HepG2 (cell line): ENCODE measurements around the gene NDRG2. TPM values are rescaled to one million over a fixed set of nuclear protein-coding genes. Genes with fewer than 3 reads are reported as not detected.
A peak's percentile ranks its signal among the peaks of the same experiment; 100 is the strongest.

Experiments
- AGO1 ChIP-seq: fragments of 200-400 bp; formaldehyde crosslinking; IDR thresholded peaks from 2 replicates; pipeline ENCODE4 v1.6.1; 2017; ENCODE audit warnings: mild to moderate bottlenecking, low read depth, low read length, moderate library complexity; ENCODE audit not compliant: poor library complexity, severe bottlenecking
- ARNTL ChIP-seq: sonication (generic); formaldehyde crosslinking; IDR thresholded peaks from 2 replicates; pipeline ENCODE4 v1.4.0; 2020; ENCODE audit warnings: mild to moderate bottlenecking, missing genetic modification reagents
- BCL6 ChIP-seq: IDR thresholded peaks from 2 replicates; pipeline ENCODE4 v1.6.1; 2016; ENCODE audit warnings: missing genetic modification reagents, missing compliant biosample characterization
- ETV5 ChIP-seq: IDR thresholded peaks from 2 replicates; pipeline ENCODE4 v1.6.1; 2018; ENCODE audit warnings: missing biosample characterization, missing genetic modification reagents, inconsistent platforms, borderline replicate concordance
- ETV6 ChIP-seq: sonication (generic); formaldehyde crosslinking; conservative IDR thresholded peaks from 2 replicates; pipeline ENCODE4 v1.4.0; 2020; ENCODE audit warnings: missing genetic modification reagents
- FOXP1 ChIP-seq, 2 experiments: fragments of 450-650 bp in 1 of 2; IDR thresholded peaks; 2 replicates each; pipeline ENCODE4 v1.6.1; 2017 to 2018; ENCODE audit warnings: antibody characterized with exemption in 1 of 2
- KMT2A ChIP-seq: sonication (generic); formaldehyde crosslinking; IDR thresholded peaks from 2 replicates; pipeline ENCODE4 v1.4.0; 2020; ENCODE audit warnings: missing genetic modification reagents
- KMT2B ChIP-seq: IDR thresholded peaks from 2 replicates; pipeline ENCODE4 v1.6.1; 2016; ENCODE audit warnings: missing genetic modification reagents, missing compliant biosample characterization
- SOX13 ChIP-seq, 3 experiments: fragments of 450-650 bp in 1 of 3; sonication (generic) in 1 of 3; formaldehyde crosslinking in 1 of 3; IDR thresholded peaks in 2 of 3; conservative IDR thresholded peaks in 1 of 3; 2 replicates each; pipeline versions ENCODE4 v1.5.0 to v1.6.1; 2016 to 2020; ENCODE audit warnings: antibody characterized with exemption in 1 of 3, mild to moderate bottlenecking in 1 of 3, missing compliant biosample characterization in 1 of 3, missing genetic modification reagents in 1 of 3, moderate library complexity in 1 of 3
- ZNF598 ChIP-seq: sonication (generic); formaldehyde crosslinking; IDR thresholded peaks from 2 replicates; pipeline ENCODE4 v1.5.1; 2020; ENCODE audit warnings: mild to moderate bottlenecking, missing genetic modification reagents, borderline replicate concordance
- ZNF713 ChIP-seq: sonication (generic); formaldehyde crosslinking; IDR thresholded peaks from 2 replicates; pipeline ENCODE4 v1.4.0; 2020; ENCODE audit warnings: mild to moderate bottlenecking, missing genetic modification reagents
- ZSCAN29 ChIP-seq: sonication (generic); formaldehyde crosslinking; conservative IDR thresholded peaks from 2 replicates; pipeline ENCODE4 v1.4.0; 2020; ENCODE audit warnings: mild to moderate bottlenecking, missing genetic modification reagents
- polyA plus RNA-seq, 8 experiments: library from polyadenylated mRNA; depleted of rRNA in 3 of 8; stranded (reverse) in 7 of 8; unstranded in 1 of 8; fragments of >200 nt; fragmentation: Illumina TruSeq in 4 of 8; extraction: Trizol in 4 of 8; gene quantifications; 2 replicates each; pipeline versions ENCODE4 v1.2.1 to v1.2.3, GENCODE V29; 2011 to 2016; ENCODE audit warnings: low read depth in 4 of 8, missing spikeins in 1 of 8, mixed read lengths in 1 of 8; ENCODE audit not compliant: insufficient read depth in 1 of 8
- total RNA-seq, 5 experiments: library from RNA; depleted of rRNA; stranded (reverse); fragments of >200 nt; fragmentation: Illumina TruSeq; extraction: Trizol; gene quantifications; 2 replicates each; pipeline ENCODE4 v1.2.3, GENCODE V29; 2016; ENCODE audit warnings: low read depth in 1 of 5
- TF ChIP-seq, protein P1 (sequence below): sonication (generic); formaldehyde crosslinking; IDR thresholded peaks from 2 replicates; pipeline ENCODE4 v1.4.0; 2020; ENCODE audit warnings: missing genetic modification reagents, borderline replicate concordance
- TF ChIP-seq, protein P2 (sequence below): sonication (generic); formaldehyde crosslinking; IDR thresholded peaks from 2 replicates; pipeline ENCODE4 v1.5.1; 2020; ENCODE audit warnings: mild to moderate bottlenecking, moderate library complexity, missing genetic modification reagents
- TF ChIP-seq, protein P3 (sequence below): IDR thresholded peaks from 2 replicates; pipeline ENCODE4 v1.4.0; 2020; ENCODE audit warnings: mild to moderate bottlenecking, missing genetic modification reagents
- TF ChIP-seq, protein P4 (sequence below): sonication (generic); formaldehyde crosslinking; IDR thresholded peaks from 2 replicates; pipeline ENCODE4 v1.5.0; 2020; ENCODE audit warnings: mild to moderate bottlenecking, missing genetic modification reagents, moderate library complexity

NDRG2 gene
- total and polyA plus RNA-seq, 2 of the 13 experiments (the other 11 are each of a cell fraction or from before 2014, with no cell fraction given) = 27.2 to 189 TPM

DNA sequence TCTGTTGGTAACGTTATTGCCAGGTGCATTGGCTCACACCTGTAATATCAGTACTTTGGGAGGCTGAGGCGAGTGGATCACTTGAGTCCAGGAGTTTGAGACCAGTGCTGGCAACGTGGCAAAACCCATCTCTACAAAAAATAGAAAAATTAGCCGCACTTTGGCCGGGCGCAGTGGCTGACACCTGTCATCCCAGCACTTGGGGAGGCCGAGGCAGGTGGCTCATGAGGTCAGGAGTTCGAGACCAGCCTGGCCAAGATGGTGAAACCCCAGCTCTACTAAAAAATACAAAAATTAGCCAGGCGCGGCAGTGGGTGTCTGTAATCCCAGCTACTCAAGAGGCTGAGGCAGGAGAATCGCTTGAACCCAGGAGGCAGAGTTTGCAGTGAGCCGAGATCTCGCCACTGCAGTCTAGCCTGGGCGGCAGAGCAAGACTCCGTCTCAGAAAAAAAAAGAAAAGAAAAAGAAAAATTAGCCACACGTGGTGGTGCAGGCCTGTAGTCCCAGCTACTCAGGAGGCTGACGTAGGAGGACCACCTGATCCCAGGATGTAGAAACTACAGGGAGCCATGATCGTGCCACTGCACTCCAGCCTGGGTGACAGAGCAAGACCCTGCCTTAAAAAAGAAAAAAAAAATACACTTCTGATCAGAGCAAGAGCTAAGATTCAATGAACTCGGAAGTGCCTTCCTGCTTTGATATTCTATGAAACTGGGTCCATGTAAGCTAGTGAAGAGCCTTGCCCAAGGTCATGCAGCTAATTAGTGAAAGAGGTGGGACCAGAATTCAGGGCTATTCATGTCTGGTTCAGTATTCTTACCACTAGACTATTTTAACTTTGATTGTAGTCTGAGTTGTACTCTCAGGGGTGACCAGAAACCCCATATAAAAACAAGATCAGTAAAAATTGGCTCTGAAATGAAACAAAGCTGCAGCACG lies 28.6 kb upstream of the NDRG2 start (continued):
- TF ChIP-seq, protein P1, sequence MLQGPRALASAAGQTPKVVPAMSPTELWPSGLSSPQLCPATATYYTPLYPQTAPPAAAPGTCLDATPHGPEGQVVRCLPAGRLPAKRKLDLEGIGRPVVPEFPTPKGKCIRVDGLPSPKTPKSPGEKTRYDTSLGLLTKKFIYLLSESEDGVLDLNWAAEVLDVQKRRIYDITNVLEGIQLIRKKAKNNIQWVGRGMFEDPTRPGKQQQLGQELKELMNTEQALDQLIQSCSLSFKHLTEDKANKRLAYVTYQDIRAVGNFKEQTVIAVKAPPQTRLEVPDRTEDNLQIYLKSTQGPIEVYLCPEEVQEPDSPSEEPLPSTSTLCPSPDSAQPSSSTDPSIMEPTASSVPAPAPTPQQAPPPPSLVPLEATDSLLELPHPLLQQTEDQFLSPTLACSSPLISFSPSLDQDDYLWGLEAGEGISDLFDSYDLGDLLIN = no peak
- TF ChIP-seq AGO1 (no peak), ZSCAN29 (CRISPR knock-in tag) (no peak), ETV6 (CRISPR knock-in tag) (no peak), KMT2A (CRISPR knock-in tag) (no peak), ETV5 (CRISPR knock-in tag) (peak; percentile 25; the same call in 1 of the 2 replicates), KMT2B (CRISPR knock-in tag) (no peak), FOXP1 (IDR thresholded peaks at IDR 0.05) (no peak), FOXP1 (CRISPR knock-in tag; IDR thresholded peaks at IDR 0.05) (no peak), ZNF598 (CRISPR knock-in tag) (peak; percentile 57; the same call in 1 of the 2 replicates), ARNTL (CRISPR knock-in tag) (0 out of 2 replicates have a peak, but pooled peaks have one; percentile 44), BCL6 (CRISPR knock-in tag) (0 out of 2 replicates have a peak, but pooled peaks have one; percentile 12), ZNF713 (no peak), SOX13 (IDR thresholded peaks at IDR 0.05) (no peak), SOX13 (CRISPR knock-in tag; conservative IDR thresholded peaks at IDR 0.05 in 1 of 2, IDR thresholded peaks at IDR 0.05 in 1 of 2) (peak in 1 of 2 experiments; percentile 16; a peak in 1 of 4 replicates)
- TF ChIP-seq, protein P2, sequence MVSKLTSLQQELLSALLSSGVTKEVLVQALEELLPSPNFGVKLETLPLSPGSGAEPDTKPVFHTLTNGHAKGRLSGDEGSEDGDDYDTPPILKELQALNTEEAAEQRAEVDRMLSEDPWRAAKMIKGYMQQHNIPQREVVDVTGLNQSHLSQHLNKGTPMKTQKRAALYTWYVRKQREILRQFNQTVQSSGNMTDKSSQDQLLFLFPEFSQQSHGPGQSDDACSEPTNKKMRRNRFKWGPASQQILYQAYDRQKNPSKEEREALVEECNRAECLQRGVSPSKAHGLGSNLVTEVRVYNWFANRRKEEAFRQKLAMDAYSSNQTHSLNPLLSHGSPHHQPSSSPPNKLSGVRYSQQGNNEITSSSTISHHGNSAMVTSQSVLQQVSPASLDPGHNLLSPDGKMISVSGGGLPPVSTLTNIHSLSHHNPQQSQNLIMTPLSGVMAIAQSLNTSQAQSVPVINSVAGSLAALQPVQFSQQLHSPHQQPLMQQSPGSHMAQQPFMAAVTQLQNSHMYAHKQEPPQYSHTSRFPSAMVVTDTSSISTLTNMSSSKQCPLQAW (CRISPR knock-in tag) = 0 out of 2 replicates have a peak, but pooled peaks have one; percentile 33
- TF ChIP-seq, protein P3, sequence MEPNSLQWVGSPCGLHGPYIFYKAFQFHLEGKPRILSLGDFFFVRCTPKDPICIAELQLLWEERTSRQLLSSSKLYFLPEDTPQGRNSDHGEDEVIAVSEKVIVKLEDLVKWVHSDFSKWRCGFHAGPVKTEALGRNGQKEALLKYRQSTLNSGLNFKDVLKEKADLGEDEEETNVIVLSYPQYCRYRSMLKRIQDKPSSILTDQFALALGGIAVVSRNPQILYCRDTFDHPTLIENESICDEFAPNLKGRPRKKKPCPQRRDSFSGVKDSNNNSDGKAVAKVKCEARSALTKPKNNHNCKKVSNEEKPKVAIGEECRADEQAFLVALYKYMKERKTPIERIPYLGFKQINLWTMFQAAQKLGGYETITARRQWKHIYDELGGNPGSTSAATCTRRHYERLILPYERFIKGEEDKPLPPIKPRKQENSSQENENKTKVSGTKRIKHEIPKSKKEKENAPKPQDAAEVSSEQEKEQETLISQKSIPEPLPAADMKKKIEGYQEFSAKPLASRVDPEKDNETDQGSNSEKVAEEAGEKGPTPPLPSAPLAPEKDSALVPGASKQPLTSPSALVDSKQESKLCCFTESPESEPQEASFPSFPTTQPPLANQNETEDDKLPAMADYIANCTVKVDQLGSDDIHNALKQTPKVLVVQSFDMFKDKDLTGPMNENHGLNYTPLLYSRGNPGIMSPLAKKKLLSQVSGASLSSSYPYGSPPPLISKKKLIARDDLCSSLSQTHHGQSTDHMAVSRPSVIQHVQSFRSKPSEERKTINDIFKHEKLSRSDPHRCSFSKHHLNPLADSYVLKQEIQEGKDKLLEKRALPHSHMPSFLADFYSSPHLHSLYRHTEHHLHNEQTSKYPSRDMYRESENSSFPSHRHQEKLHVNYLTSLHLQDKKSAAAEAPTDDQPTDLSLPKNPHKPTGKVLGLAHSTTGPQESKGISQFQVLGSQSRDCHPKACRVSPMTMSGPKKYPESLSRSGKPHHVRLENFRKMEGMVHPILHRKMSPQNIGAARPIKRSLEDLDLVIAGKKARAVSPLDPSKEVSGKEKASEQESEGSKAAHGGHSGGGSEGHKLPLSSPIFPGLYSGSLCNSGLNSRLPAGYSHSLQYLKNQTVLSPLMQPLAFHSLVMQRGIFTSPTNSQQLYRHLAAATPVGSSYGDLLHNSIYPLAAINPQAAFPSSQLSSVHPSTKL (CRISPR knock-in tag) = 0 out of 2 replicates have a peak, but pooled peaks have one; percentile 18
- TF ChIP-seq, protein P4, sequence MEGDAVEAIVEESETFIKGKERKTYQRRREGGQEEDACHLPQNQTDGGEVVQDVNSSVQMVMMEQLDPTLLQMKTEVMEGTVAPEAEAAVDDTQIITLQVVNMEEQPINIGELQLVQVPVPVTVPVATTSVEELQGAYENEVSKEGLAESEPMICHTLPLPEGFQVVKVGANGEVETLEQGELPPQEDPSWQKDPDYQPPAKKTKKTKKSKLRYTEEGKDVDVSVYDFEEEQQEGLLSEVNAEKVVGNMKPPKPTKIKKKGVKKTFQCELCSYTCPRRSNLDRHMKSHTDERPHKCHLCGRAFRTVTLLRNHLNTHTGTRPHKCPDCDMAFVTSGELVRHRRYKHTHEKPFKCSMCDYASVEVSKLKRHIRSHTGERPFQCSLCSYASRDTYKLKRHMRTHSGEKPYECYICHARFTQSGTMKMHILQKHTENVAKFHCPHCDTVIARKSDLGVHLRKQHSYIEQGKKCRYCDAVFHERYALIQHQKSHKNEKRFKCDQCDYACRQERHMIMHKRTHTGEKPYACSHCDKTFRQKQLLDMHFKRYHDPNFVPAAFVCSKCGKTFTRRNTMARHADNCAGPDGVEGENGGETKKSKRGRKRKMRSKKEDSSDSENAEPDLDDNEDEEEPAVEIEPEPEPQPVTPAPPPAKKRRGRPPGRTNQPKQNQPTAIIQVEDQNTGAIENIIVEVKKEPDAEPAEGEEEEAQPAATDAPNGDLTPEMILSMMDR (CRISPR knock-in tag) = no peak
